Limb (tissue), 2 donors: Measurements from ENCODE around the gene PFN1.

Experiments
- DNase-seq, 2 donors: peaks; one replicate each; pipeline ENCODE4 v3.0.0-alpha.2; 2016; ENCODE audit errors: extremely low spot score in 2 of 2

The PFN1 gene

GRCh38 chr17:4897198-4897687 lies 51.1 kb downstream of the PFN1 start:
- DNase-seq: peak in 1 of 2 donors; percentile 33

- peak in 1 of 2 donors; percentile 28 for DNase-seq
These were observed 51.8 kb downstream of the PFN1 start for GRCh38 chr17:4896332-4897197.

GRCh38 chr17:4895657-4896331 lies 52.5 kb downstream of the PFN1 start:
- peak in 1 of 2 donors; percentile 37 for DNase-seq
